HG02973 (cell line): ENCODE data around the gene LUC7L.

Experiments used
- ATAC-seq: cut with Tn5 transposase; IDR thresholded peaks from one replicate; pipeline ENCODE4 v1.9.1; 2021; ENCODE audit warnings: moderate library complexity; ENCODE audit not compliant: unreplicated experiment

The LUC7L gene

GRCh38 chr16:149024-149660 lies 80.1 kb downstream of the LUC7L start:
- no peak for ATAC-seq

GRCh38 chr16:146646-147045 lies 82.6 kb downstream of the LUC7L start:
- ATAC-seq, result no peak

- no peak for ATAC-seq
Observed at GRCh38 chr16:144797-145252, 84.4 kb downstream of the LUC7L start.

- ATAC-seq, result no peak
Observed at GRCh38 chr16:143456-143855, 85.8 kb downstream of the LUC7L start.

GRCh38 chr16:143047-143446 lies 86.2 kb downstream of the LUC7L start:
- ATAC-seq, result no peak

- no peak for ATAC-seq
Observed at GRCh38 chr16:142405-142967, 86.8 kb downstream of the LUC7L start.

GRCh38 chr16:140175-140857 lies 88.9 kb downstream of the LUC7L start:
- no peak for ATAC-seq
